HG03066 (cell line): ENCODE results near the gene ATP10A.

Experiments used
- ATAC-seq: cut with Tn5 transposase; IDR thresholded peaks from one replicate; pipeline ENCODE4 v1.9.1; 2021; ENCODE audit warnings: low read depth; ENCODE audit not compliant: unreplicated experiment

Gene ATP10A

GRCh38 chr15:25711164-25711563 lies 152.0 kb downstream of the ATP10A start:
- no peak for ATAC-seq

DNA sequence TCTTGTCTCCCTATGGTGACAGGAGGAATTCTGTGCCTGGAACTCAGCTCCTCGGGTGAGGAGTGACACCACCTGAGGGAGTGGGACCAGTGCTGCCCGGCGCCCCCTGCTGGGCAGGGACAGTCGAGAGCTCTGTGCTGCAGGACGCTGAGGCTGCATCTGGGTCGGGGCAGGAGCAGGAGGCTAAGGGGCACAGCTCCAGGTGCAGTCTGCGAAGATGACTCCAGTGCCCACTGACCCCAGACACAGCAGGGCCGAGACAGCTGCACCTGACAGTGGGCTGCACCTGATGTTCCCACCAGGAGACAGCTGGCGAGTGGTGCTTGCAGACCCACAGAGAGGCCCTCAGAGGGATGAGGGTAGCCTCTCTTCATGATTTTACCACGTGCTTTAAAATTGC lies 152.9 kb downstream of the ATP10A start:
- ATAC-seq, result no peak

DNA sequence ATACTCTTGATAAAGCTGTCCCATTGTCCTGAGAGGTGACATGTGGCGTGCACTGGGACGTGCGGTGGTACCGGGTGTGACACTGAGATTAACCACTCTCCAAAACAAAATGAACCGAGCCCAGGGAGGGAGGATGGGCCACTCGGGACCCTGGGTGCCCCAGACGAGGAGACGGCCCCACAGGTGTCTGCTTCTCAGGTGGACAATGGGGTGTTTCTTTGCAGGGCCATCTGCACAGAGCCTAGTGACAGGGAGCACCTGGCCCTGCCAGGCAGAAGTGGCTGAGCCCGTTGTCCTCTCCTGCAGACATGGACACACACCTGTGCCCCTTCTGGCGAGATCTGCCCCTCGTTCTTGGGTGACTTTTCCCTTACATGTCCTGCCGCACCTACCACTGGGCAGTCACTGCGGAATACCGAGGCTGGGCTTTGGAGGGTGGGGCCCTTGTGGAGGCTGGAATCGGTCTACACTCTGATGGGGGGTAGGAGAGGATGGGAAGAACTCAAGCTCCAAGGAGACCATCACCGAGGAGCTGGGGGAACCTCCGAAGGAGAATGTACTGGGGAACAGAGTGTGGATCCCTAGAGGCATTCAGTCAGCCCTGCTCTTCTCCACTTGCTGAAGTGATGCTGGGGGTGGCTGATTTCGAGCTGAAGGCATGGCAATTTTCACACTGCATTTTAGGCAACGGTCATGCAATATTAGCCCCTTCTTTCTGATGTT lies 153.5 kb downstream of the ATP10A start:
- ATAC-seq, result no peak

DNA sequence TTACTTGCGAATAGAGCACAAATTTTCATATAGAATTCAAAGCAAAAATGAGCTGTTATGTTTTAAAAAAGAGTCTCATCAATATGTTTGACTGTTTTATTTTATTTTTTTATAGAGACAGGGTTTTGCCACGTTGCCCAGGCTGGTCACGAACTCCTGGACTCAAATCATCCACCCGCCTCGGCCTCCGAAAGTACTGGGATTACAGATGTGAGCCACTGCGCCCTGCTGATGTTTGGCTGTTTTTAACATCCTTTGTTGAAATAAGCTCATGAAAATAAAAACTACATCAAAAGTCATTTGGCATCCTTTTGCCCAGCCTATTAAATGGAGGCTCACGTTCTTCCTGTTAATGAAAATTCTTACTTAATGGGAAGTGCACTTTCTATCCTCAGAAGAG lies 154.7 kb downstream of the ATP10A start:
- no peak for ATAC-seq

- no peak for ATAC-seq
Measured at GRCh38 chr15:25707656-25708365, 155.3 kb downstream of the ATP10A start.

DNA sequence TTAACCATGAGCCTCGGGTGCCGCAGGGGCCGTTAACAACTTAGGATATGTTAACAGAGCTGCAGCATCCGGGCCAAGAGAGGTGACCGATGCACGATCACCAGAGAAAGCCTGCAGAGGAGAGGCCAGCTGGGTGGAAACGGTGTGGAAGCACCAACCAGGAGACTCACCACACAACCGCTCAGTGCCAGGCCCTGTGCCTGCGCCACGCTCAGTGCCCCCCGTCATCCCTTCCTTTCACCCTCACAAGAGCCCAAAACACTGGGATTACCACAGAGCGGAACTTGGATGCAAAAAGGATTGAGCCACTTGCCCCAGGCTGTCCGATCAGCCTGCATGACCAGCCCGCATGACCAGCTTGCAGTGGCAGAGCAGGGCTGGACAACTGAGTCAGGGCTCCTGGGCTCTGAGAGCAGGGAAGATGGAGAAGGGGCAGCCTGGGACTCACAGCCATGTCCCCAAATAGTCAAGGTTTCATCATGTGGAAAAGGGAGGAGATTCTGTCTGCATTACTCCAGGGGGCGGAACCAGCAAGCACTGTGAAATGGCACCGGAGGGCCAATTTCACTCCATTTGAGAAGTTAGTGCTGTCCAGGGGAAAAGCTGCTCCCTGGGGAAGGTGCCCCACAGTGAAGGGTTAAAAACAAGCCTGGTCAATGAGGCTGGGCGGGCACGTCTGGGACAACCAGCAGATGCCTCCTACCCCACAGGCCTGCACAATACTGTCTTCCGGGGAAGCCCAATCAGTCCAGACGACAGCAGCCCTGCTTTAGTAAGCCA lies 156.8 kb downstream of the ATP10A start:
- ATAC-seq, result no peak

GRCh38 chr15:25705433-25706115 lies 157.6 kb downstream of the ATP10A start:
- no peak for ATAC-seq

DNA sequence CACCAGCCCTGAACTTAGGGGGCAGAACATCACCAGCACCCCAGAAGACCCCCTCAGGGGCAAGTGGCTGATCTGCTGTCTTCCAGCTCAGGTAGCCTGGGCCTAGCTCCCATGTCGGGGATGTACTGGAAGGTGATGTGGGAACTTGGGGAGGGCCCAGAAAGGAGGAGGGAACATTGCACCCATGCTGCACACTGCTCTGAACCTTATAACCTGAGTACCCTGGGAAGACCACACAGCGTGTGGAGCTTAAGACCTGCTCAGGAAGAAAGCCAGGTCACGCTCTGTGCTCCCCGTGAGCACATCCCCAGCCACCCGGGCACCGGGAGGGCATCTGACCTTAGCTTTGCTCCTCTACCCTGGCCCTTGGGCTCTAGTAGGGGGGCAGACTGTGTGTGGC lies 159.4 kb downstream of the ATP10A start:
- no peak for ATAC-seq

DNA sequence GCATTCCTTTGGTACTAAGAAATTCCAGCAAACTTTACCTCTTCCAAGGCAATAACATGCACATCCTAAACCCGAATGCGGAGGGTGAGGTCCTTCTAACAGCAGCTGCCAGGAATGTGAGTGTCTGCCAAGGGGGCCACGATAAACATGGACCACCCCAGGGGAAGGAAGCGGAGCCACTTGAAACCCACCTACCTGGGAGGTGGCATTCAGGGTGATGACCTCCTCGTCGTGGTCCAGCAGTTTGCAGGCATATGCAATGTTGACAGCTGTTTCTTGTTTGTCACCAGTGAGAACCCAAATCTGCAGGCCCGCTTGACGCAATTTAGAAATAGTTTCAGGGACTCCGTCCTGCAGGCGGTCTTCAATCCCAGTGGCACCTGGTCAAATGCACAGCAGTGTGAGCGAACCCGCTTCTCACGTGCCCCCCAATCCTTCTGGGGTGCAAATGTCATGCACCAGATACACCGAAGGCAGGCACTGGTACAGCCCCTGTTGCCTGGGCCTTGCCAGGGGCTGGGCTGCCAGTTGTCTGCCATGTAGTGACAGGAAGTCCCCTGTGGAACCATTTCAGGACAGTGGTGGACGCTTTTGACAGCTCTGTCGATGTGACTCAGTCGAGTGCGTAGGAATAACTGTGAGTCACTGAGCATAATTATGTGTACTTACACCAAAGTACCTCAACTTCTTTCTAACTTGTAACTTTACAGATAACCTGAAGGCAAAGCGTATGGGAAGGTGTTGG lies 161.2 kb downstream of the ATP10A start:
- no peak for ATAC-seq

DNA sequence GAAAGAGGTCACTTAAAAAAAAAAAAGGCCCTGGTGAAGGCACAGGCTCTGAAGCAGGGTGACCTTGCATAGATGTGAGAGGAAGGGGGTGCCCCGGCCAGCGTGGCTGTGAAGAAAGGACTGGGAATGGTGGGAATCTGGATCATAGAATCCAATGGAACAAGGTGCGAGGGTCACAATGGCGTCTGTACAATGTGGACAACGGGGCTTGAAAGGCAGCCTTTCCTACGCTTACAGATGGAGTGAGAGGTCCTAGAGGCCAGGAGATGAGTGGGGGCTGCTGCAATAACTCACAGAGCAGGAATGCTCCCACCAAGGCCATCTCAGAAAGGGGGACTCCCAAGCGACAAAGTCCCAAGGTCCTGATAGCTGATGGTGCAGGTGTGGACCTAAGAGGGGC lies 162.2 kb downstream of the ATP10A start:
- ATAC-seq, result no peak

GRCh38 chr15:25697586-25697985 lies 165.5 kb downstream of the ATP10A start:
- no peak for ATAC-seq

- no peak for ATAC-seq
Measured at GRCh38 chr15:25695875-25696760, 167.0 kb downstream of the ATP10A start.

DNA sequence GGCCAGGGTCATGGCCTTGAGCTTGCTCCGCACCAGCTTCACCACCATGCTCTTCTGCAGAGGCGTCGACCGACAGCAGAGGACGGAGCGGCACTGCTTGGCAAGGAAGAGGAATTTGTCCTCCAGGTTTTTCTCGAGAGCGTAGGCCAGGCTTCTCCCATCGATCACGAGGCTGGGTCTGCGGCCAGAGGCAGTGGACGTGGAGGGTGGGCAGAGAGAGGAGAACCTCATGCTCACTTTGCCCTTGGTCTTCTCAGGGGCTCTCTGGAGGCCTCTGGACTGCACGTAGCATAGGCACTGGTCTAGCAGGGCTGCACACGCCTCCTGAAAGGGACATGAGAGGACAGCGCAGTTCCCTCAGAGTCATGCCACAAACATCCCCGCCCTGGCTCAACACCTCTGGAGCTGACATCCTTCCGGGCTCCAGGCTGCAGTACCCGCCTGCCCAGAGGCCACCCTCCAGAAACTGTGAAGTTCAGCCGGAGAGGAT lies 168.3 kb downstream of the ATP10A start:
- no peak for ATAC-seq

DNA sequence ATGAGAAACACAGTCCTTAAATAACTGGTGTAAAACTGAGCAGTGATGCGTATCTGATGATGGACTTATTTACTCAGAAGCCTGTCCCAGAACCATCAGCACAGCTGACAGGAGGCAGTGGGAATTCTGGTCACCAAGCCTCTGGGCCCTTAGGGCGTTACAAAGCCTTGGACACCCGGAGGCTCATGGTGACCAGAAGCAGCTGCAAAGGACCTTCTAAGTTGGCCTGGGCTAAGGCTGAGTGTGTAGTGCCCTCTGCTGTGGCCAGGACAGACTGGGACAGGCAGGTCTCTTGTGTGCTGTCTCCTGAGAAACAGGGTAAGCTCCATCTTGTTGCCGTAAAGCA lies 168.9 kb downstream of the ATP10A start:
- ATAC-seq, result no peak

DNA sequence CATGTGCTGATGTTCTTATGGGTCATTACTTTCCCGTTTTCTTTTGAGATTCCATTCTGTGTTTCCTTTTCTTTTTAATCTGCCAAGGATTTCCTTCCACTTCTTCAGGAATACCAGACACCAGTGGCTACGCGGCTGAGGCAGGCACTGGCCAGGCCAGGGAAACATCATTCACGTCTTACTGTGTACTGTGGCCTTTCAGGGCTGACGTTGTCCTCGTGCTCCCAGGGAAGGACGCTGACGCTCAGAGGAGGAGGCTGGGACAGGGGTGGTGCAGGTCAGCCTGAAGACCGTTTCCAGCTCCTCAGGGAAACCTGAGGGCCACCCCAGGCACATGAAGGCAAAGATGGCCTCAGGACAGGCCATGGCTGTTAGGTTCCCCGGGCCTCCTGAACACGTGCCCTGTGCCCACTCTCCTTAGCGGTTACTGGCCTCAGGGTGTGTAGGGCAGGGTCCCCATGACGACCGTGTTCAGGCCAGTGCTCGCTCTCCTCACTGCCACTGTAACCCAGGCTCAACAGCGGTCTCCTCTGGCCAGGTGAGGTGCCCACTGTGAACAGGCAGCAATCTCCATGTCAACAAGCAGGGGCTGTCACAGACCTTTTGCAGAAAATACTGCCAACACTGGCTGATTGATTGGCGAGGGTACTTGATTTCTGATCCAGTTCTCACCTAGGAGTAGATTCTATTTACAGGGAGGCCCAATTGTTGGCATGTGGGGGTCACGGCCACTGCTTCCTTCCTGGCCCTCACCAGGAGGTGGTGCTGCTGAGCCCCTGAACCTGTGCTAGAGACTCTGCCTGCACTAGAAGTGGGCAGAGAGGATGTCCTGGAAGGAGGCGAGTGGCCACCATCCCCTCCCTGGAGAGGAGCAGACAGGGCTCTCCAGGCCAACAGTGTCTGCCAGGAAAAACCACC lies 169.5 kb downstream of the ATP10A start:
- ATAC-seq, result no peak

DNA sequence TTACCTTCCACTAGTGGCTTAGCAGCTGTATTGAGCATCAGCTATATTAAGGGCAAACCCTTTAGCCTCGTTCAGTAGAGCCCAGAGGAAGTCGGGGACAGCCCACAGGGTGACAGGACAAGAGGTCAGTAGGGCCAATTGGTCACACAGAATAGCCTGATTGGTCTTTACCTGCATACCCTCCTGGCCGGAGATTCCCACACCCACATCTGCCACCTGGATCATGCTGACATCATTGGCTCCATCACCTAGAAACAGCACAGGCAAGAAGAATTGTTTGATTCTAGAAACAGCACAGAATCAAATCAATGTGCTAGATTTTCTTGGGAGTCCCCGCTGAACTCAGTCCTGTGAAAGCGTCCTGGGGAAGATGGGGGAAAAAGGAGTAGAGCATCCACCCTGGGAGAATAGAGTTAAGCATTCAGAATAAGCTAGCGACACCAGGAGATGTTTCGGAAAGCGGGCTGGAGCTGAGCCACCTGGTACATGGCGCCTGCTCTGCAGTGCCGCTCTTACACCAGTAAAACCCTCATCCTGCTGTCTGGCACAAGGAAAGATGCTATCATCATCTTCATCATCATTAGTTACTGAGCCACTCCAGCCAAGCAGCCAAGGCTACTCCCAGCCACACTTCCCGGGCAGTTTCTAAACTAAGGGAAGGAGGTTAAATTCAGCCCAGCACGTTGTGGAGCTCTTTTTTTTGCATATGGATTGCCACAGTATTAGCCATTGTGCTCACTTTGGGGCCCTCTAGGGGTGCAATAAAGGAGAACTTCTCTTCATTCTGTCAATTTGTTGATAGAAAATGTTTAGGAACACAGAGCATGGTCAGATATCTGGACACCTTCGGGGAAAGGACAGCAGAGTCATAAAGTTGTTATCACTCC lies 171.3 kb downstream of the ATP10A start:
- ATAC-seq, result no peak
